HepG2 (cell line): ENCODE results near the gene NCAPD2. TPM values are rescaled to one million over a fixed set of nuclear protein-coding genes. Genes with fewer than 3 reads are reported as not detected.
A peak's percentile ranks its signal among the peaks of the same experiment; 100 is the strongest.

Experiments
- CEBPB ChIP-seq: IDR thresholded peaks from 2 replicates; pipeline ENCODE4 v1.6.1; 2011; ENCODE audit warnings: low read depth, low read length, improper control_type of control experiment, borderline replicate concordance
- CENPT ChIP-seq: sonication (generic); formaldehyde crosslinking; IDR thresholded peaks from 2 replicates; pipeline ENCODE4 v1.8.0; 2022; ENCODE audit warnings: low read depth, mild to moderate bottlenecking, moderate library complexity, missing genetic modification reagents
- HDAC2 ChIP-seq: sonication (generic); formaldehyde crosslinking; IDR thresholded peaks from 2 replicates; pipeline ENCODE4 v1.4.0; 2020; ENCODE audit warnings: missing genetic modification reagents
- JARID2 ChIP-seq: sonication (generic); formaldehyde crosslinking; IDR thresholded peaks from 2 replicates; pipeline ENCODE4 v1.8.1; 2023; ENCODE audit warnings: missing genetic modification reagents, inconsistent platforms; ENCODE audit not compliant: insufficient replicate concordance
- MYC ChIP-seq: sonication (generic); formaldehyde crosslinking; IDR thresholded peaks from 2 replicates; pipeline ENCODE4 v1.9.0; 2021; ENCODE audit warnings: missing genetic modification reagents, borderline replicate concordance
- POLR2AphosphoS2 ChIP-seq: IDR thresholded peaks from 2 replicates; pipeline ENCODE4 v1.6.1; 2011; ENCODE audit warnings: low read depth, low read length, improper control_type of control experiment
- RAD51 ChIP-seq: fragments of 450-650 bp; IDR thresholded peaks from 2 replicates; pipeline ENCODE4 v1.6.1; 2016; ENCODE audit warnings: borderline replicate concordance
- RBFOX2 ChIP-seq: fragments of 200-400 bp; formaldehyde crosslinking; IDR thresholded peaks from 2 replicates; pipeline ENCODE4 v1.6.1; 2017; ENCODE audit warnings: low read depth, mild to moderate bottlenecking, low read length
- REPIN1 ChIP-seq: sonication (generic); formaldehyde crosslinking; IDR thresholded peaks from 2 replicates; pipeline ENCODE4 v1.8.0; 2022; ENCODE audit warnings: missing genetic modification reagents, low read depth, mild to moderate bottlenecking, borderline replicate concordance
- SMYD3 ChIP-seq: sonication (generic); formaldehyde crosslinking; IDR thresholded peaks from 2 replicates; pipeline ENCODE4 v1.8.1; 2023; ENCODE audit warnings: mild to moderate bottlenecking, missing genetic modification reagents
- USF2 ChIP-seq, 2 experiments: sonication (generic) in 1 of 2; formaldehyde crosslinking in 1 of 2; IDR thresholded peaks; 2 replicates each; pipeline versions ENCODE4 v1.5.1 to v1.6.1; 2011 to 2020; ENCODE audit warnings: borderline replicate concordance in 1 of 2, low read depth in 1 of 2, low read length in 1 of 2, mild to moderate bottlenecking in 1 of 2, missing genetic modification reagents in 1 of 2, moderate library complexity in 1 of 2
- ZBTB4 ChIP-seq: sonication (generic); formaldehyde crosslinking; IDR thresholded peaks from 2 replicates; pipeline ENCODE4 v1.4.0; 2020; ENCODE audit warnings: missing genetic modification reagents, mild to moderate bottlenecking, borderline replicate concordance
- ZNF564 ChIP-seq: sonication (generic); formaldehyde crosslinking; IDR thresholded peaks from 2 replicates; pipeline ENCODE4 v1.8.1; 2023; ENCODE audit warnings: mild to moderate bottlenecking, missing genetic modification reagents
- ZNF687 ChIP-seq: sonication (generic); formaldehyde crosslinking; IDR thresholded peaks from 2 replicates; pipeline ENCODE4 v1.5.1; 2020; ENCODE audit warnings: mild to moderate bottlenecking, missing genetic modification reagents, moderate library complexity
- ZNF790 ChIP-seq: sonication (generic); formaldehyde crosslinking; IDR thresholded peaks from 2 replicates; pipeline ENCODE4 v1.8.0; 2022; ENCODE audit warnings: missing genetic modification reagents, mild to moderate bottlenecking, borderline replicate concordance
- ZSCAN5A ChIP-seq: sonication (generic); formaldehyde crosslinking; IDR thresholded peaks from 2 replicates; pipeline ENCODE4 v1.8.0; 2022; ENCODE audit warnings: mild to moderate bottlenecking, missing genetic modification reagents, borderline replicate concordance
- polyA plus RNA-seq, 8 experiments: library from polyadenylated mRNA; depleted of rRNA in 3 of 8; stranded (reverse) in 7 of 8; unstranded in 1 of 8; fragments of >200 nt; fragmentation: Illumina TruSeq in 4 of 8; extraction: Trizol in 4 of 8; gene quantifications; 2 replicates each; pipeline versions ENCODE4 v1.2.1 to v1.2.3, GENCODE V29; 2011 to 2016; ENCODE audit warnings: low read depth in 4 of 8, missing spikeins in 1 of 8, mixed read lengths in 1 of 8; ENCODE audit not compliant: insufficient read depth in 1 of 8
- total RNA-seq, 5 experiments: library from RNA; depleted of rRNA; stranded (reverse); fragments of >200 nt; fragmentation: Illumina TruSeq; extraction: Trizol; gene quantifications; 2 replicates each; pipeline ENCODE4 v1.2.3, GENCODE V29; 2016; ENCODE audit warnings: low read depth in 1 of 5

Gene NCAPD2
- total and polyA plus RNA-seq, 2 of the 13 experiments (the other 11 are each of a cell fraction or from before 2014, with no cell fraction given), result 51.1 to 65.6 TPM

- TF ChIP-seq USF2 (IDR thresholded peaks at IDR 0.05; ENCODE audit: low read depth, low read length) (peak; percentile 53), USF2 (CRISPR knock-in tag; IDR thresholded peaks at IDR 0.05; ENCODE audit: borderline replicate concordance) (peak; percentile 89; the same call in 1 of the 2 replicates), MYC (CRISPR knock-in tag) (peak; percentile 53; the same call in 1 of the 2 replicates), RAD51 (0 out of 2 replicates have a peak, but pooled peaks have one; percentile 25), ZNF790 (CRISPR knock-in tag) (0 out of 2 replicates have a peak, but pooled peaks have one; percentile 62), ZSCAN5A (CRISPR knock-in tag) (no peak), REPIN1 (CRISPR knock-in tag) (peak; percentile 55), SMYD3 (CRISPR knock-in tag) (no peak), CENPT (CRISPR knock-in tag) (no peak), ZNF564 (CRISPR knock-in tag) (0 out of 2 replicates have a peak, but pooled peaks have one; percentile 48), RBFOX2 (peak; percentile 82), HDAC2 (peak; percentile 10; the same call in 1 of the 2 replicates), CEBPB (peak; percentile 18; the same call in 1 of the 2 replicates), JARID2 (CRISPR knock-in tag) (no peak), ZBTB4 (CRISPR knock-in tag) (no peak), POLR2AphosphoS2 (no peak), ZNF687 (CRISPR knock-in tag) (peak; percentile 55)
Observed at GRCh38 chr12:6534945-6535696, 41.2 kb downstream of the NCAPD2 start (continued).
